ENCODE measurements around the gene IRAK4.

DNA sequence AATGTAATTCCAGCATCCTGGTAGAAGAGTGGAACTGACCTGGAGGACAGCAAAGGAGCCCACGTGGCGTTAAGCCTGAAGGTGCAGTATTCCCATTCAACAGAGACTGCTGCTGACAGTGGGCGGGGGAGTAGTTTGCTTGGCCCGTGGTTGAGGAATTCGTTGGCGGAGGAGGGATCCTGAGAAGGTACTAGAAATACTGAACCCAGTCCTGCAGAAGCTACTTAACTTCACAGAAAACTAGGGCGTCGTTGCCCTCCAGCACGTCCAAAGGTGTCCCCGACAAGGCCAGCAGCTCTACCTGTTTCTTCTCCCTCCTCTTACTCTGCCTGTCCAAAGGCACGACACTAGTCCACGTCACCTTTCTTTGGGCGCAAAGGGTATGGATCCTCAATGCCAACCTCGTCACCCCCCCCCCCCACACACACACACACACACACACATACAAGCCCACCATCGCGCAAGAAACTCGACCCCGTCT is 464 bp upstream of the IRAK4 start:
- no peak for TF ChIP-seq EZH2 (IDR thresholded peaks at IDR 0.05)
- TF ChIP-seq POLR2AphosphoS5 (IDR thresholded peaks at IDR 0.05; ENCODE audit: borderline replicate concordance, low read depth, low read length): no peak
